Left kidney (tissue), 2 donors: ENCODE data around the gene ANO4. TPM values are rescaled to one million over a fixed set of nuclear protein-coding genes. Genes with fewer than 3 reads are reported as not detected.
"Not testable (repeated sequence)": the region's sequence is repeated elsewhere in the genome, so short reads cannot be mapped to it uniquely, and the experiment has no call there.

Experiments used
- DNase-seq: peaks from one replicate; pipeline ENCODE4 v3.0.0-alpha.2; 2013
- polyA plus RNA-seq: library from polyadenylated mRNA; unstranded; fragments of 120-200 nt; gene quantifications from one replicate; pipeline ENCODE4 v1.2.1, GENCODE V29; 2013; ENCODE audit not compliant: insufficient read length

Gene ANO4
- polyA plus RNA-seq, 1 donor: 2.1 TPM

DNA sequence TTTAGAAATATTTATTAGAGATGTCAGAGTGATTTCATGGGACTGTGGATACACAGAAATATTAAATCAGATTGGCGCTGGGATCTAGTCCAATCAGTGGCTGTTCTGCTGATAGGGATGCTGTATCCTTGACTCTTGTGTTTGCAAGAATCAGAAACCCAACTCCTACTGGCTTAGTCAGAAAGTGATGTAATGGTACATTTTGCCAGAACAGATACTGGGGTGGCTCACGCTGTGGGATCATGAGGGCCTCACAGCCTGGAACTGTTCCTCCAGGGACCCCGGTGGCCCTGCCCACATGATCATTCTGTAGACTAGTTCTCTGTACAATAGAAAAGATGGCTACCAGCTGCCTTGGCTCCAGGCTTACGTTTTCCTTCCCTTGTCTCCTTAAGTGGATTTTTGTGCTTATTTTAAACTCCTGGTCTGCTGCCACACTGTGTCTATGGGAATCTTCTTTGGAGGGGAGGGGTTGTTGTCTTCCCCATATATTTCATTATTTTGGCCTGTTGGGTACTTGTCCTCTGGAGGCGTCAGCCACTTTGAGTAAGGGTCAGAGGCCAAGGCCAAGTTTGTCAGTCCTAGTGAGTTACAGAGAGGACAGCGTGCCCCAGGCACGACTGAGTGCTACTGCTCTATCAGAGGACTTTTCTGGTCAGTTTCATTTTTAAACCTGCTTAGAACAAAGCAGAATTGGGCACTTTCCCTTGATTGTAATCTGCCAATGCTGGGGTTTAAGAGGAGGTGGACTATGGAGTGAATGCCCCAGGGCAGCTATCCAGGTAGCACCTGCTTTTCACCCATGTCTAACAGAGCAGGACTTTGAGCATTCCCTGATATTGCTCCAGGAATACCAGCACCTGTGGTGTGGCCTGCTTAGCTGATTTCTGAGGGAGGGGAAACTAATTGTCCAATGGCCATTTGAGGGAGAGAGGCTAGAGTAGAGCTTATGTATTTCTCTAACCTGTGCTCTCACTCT lies 251.2 kb downstream of the ANO4 start:
- DNase-seq: no peak

DNA sequence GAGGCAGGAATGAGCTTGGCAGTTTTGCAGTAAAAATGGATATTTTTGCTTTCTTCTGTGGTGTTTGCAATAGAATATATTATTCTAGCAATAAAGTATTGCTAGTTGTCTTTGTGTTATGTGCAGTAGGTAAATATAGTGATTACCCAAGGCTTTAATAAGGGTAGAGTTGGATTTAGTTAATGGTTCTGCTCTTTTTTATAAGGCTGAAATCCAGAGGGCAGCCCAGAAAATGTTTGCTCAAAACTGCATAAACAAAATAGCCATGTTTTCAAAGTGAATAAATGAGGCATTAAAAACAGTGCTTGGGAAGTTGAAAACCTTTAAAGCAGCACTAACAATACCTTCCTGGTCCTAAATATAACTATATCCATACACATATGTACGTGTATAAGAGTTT lies 253.1 kb downstream of the ANO4 start:
- DNase-seq: no peak

DNA sequence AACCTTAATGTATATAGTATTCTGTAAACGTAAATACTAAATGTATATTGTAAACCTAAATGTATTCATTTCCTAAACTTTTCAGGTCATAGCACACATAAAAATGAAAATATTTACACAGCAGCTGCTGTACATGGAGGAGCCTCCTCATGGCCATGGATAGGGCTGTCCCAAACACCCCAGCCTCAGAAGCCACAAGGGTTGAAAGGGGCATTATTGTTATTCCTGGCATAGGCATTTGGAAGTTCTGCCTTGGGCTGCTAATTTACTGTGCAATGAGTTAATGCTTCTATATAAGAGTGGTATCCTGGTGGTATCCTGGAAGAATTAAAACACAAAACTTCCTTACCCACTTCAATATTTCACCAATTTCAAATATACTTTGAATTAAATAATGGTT lies 256.1 kb downstream of the ANO4 start:
- no peak for DNase-seq

DNA sequence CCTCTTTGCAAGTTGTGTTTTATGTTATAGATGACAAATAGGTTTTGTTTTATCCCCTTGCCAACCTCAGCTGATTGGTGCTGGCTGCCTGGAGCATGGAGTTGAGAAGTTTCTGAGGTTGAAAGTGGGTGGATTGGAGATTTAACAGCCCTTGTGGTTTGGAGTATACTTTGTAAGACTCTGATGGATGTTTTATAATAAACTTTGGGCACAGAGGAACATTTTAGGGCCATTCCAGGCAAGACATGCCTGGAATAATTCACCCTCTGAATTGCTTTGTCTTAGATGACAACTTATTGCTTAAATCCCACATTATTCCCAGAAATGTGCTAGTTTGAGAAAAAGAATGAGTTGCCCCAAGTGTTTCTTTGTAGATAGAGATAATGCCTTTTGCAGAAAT lies 256.6 kb downstream of the ANO4 start:
- DNase-seq: no peak

DNA sequence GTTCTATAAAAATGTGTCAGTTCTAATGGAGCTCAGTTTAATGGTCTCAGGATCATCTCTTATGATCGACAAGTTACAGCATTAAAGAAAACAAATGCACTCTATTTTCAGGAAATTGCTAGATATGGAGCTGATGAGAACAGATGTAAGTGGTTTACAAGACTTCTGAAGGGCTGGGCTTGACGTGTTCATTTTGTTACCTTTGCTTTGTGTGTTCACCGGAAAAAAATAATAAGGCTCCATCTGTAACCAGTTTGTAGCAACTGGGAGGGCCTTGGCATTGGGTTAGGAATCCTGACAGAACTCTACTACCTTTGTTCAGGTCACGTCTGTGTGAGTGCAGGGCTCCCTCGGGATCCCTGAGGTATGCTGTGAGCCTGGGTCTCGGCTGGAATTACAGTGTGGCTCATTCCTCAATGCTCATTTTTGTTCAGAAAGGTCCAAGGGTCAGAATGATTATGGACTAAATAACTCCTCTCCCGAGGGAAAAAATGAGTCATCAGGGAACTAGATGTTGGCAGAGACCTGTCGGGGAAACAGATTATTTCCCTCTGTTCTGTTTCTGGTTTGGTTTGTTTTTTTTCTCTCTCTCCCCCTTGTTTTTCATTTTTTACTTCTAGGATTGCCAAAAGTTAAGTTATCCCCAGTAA lies 257.4 kb downstream of the ANO4 start:
- no peak for DNase-seq

DNA sequence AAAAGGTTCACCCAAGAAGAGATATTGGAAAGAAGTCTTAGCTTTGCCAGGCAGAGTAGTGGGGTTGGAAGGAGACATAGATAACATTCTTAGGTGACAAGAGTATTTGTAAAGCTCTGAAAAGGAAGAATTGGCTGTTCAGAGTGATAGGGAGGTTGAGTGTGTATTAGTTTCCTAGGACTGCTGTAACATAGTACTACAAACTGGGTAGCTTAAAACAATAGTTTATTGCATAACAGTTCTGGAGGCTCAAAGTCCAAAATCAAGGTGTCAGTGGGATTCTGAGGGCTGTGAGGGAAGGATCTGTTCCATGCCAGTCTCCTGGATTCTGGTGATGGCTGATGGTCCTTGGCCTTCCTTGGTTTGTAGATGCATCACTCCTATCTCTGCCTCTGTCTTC lies 258.6 kb downstream of the ANO4 start:
- DNase-seq: no peak

DNA sequence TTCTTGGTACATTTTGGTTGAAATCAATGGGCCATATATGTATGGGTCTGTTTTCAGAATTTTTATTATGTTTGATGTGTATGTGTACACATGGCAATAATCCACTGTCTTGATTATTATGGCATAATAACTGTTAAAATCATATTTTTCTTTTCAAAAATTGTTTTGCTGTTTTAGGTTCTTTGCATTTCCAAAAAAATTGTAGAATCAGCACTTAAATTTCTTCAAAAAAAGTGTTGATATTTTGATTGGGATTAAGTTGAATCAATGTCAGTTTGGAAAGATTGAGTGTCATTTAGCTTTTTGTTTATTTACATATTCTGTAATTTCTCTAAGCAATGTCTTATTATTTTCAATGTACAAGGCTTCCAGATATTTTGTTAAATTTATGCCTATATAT lies 261.4 kb downstream of the ANO4 start:
- no peak for DNase-seq

DNA sequence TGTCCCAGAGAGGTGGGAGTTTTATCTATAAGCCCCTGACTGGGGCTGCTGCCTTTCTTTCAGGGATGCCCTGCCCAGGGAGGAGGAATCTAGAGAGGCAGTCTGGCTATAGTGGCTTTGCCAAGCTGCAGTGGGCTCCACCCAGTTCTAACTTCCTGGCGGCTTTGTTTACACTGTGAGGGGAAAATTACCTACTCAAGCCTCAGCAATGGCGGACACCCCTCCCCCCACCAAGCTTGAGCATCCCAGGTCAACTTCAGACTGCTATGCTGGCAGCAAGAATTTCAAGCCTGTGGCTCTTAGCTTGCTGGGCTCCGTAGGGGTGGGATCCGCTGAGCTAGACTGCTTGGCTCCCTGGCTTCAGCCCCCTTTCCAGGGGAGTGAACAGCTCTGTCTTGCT lies 267.9 kb downstream of the ANO4 start:
- not testable (repeated sequence) for DNase-seq

DNA sequence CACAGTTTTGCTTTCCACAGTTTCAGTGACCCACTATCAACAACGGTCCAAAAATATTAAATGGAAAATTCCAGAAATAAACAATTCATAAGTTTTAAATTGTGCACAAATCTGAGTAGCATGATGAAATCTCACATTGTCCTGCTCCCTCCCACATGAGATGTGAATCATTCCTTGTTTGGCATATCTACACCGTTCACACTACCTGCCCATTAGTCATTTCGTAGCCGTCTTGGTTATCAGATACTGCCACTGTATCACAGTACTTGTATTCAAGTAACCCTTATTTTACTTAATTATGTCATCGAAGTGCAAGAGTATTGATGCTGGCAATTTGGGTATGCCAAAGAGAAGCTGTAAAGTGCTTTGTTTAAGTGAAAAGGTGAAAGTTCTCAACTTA lies 270.1 kb downstream of the ANO4 start:
- no peak for DNase-seq

DNA sequence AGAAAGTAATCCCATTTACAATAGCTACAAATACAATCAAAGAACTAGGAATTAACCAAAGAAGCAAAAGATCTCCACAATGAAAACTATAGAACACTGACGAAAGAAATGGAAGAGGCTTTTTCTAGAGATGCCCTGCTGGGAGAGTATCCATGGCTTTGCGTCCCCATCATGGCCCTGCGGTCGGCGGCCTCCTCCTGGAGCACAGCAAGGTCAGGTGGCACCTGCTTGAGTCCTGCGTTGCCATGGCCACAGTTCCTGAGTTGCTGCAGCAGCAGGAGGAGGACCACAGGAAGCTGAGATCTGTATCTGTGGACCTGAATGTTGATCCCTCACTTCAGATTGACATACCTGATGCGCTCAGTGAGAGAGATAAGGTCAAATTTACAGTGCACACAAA lies 271.9 kb downstream of the ANO4 start:
- DNase-seq: no peak

DNA sequence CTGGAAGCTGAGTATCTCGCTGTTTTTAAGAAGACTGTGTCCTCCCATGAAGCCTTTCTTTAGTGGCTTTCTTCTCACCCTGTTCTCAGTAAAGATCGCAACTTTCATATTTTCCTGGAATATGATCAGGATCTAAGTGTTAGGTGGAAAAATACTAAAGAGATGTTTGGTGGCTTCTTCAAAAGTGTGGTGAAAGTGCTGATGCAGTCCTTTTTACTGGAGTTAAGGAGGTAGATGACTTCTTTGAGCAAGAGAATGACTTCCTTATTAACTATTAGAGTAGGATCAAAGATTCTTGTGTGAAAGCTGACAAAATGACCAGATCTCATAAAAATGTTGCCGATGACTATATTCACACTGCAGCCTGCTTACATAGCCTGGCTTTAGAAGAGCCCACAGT lies 273.8 kb downstream of the ANO4 start:
- no peak for DNase-seq

DNA sequence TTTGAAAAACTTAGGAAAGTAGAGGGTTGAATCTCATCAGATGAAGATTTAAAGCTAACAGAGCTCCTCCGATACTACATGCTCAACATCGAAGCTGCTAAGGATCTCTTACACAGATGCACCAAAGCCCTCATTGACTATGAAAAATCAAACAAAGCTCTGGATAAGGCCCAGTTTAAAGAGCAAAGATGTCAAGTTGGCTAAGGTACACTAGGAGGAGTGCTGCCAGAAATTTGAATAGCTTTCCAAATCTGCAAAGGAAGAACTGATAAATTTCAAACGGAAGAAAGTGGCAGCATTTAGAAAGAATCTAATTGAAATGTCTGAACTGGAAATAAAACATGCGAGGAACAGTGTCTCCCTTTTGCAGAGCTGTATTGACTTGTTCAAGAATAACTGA lies 274.3 kb downstream of the ANO4 start:
- DNase-seq: no peak

DNA sequence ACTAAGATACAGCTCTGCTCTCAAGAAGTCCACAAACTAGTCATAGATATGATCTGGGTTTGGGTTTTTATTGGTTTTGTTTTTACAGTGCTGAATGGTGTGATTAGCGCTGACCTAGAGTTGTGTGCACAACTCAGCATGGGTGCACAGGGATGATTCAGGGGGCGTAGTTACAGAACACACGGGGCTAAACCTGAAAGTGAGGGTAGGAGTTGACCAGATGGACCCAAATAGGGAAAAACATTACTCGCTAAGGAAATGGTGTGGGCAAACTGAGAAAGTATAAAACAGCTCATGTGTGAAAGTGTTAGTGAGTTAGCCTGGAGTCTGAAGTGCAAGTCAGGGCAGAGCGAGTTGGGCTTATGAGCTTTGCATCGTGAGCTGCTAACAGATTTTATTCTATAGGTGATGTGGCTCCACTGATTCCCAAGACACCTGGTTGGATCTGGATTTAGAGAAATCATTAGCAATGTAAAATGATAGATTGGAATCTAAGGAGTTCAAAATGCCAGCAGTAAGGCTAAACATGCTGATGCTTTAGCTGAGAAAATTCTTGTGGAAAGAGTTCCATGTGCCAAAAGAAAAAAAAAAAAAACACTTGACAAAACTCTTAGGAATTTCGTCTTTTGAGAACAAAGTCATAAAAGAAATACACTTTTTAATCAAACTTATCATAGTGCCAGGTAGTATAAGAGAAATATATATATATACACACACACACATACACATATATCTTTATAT lies 280.5 kb downstream of the ANO4 start:
- no peak for DNase-seq

DNA sequence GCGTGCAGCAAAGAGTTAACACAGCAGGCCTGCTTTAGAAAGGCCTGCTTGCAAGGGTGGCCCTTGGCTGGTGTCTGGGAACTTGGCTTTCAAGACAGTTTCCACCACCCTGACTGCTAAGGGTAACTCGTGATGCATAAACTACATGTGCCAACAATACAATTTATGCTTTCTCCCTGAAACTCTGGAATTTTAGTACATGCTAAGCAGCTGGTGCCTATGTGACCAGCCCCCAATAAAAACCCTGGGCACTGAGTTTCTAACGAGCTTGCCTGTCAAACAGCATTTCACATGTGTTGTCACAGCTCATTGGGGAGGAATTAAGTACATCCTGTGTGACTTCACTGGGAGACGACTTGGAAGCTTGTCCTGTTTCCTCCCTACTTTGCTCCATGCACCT lies 282.3 kb downstream of the ANO4 start:
- DNase-seq: peak; percentile 44

DNA sequence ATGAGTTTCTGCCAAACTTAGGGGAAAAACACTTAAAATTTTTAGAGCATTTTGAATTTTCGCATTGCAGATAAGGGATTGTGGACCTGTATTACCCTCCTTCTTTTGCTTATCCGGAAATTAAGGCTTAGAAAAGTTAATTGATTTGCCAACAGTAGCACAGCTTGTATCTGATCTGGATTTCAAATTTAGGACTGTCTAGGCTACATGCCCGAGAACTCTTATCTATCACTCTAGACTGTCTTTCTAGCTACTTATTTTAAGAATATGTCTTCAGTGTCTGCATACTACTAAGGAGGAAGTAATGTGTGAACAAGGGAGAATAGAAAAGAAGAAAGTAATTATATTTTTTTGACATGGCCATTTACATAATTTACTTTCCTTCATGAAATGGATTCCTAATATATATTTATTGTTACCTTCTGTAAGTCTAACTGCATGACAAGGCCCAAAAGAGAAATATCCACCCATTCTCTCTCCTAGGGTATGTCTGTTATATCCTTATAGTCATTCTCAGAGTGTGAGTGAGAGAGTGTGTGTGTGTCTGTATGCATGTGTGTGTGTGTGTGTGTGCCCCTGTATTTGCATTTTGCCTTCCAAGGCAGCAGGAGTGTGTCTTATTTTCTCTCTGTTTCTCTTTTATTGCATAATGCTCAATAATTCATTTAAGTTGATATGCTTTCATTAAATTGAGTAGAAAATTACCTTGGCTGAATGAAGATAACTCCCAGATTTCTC lies 283.4 kb downstream of the ANO4 start:
- no peak for DNase-seq

DNA sequence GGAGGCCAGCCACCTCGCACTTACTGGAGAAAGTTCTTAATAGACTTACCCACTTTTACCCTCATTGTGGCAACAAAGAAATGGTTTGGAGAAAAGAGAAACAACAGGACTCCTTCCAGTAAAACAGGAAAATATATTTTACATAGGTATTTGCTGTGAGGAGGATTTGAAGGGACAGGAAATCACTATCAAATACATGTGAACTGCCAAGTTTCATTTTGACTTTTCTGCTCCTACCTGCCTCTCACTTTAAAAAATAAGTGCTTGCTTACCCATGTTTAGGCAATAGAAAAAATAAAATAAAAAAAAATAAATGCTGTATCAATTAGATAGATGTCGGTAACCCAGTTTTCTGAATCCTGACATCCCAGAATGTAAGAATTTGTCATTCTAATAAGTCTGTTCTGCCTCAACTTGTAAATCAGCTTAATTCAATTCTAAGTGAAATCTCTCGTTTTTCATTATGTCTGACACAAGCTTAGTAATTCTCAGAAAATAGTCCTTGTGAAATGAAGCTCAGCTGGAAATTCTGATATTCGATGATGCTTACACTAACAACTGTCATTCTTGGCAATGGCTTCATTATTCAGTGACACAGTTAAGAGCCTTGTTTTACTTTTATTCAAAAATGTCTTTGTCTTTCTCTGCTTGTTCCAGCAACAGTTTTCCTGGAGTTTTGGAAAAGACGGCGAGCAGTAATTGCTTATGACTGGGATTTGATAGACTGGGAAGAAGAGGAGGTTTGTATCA lies 284.1 kb downstream of the ANO4 start:
- no peak for DNase-seq

DNA sequence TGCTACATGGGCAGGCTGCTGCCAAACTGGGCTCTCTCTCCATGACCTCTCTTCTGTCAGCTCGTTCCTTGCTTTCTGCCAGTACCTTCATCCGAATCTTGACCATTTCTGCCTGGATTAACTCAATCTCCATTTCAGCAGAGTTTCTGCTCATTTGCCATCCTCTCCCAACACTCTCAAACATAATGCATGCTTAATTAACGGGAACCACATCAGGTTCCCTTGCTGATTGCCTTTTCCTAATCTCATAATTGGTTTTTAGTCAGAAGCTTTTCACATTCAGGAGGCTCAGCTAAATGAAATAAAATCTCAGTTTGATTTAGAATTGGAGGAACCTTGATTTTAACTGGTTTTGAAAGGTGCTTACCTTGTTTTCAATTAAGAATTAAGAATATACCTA lies 288.1 kb downstream of the ANO4 start:
- DNase-seq: no peak

DNA sequence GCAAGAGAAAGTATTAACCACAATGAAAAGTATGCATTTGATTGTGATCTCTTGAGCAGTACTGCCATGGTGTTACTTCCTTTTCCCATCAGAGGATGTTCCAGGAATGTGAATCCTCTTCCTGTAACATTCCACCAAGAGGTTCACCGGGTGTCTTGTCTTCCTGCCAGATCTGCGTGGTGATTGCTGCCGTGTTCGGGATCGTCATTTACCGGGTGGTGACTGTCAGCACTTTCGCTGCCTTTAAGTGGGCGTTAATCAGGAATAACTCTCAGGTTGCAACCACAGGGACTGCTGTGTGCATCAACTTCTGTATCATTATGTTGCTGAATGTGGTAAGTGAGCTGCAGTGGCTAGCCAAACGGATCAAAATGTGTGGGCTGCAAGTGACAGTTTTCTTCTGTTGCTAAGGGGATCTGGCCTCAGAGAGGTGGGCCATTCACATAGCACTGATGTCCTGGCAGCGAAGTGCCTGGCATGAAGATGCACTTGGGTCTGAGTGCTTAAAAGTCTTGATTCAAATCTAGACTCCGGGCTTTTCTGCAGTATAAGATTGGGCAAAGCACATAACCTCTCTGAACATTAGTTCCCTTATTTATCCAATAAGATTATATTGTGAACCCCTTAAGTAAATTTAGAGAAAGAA lies 292.0 kb downstream of the ANO4 start:
- peak; percentile 36 for DNase-seq

DNA sequence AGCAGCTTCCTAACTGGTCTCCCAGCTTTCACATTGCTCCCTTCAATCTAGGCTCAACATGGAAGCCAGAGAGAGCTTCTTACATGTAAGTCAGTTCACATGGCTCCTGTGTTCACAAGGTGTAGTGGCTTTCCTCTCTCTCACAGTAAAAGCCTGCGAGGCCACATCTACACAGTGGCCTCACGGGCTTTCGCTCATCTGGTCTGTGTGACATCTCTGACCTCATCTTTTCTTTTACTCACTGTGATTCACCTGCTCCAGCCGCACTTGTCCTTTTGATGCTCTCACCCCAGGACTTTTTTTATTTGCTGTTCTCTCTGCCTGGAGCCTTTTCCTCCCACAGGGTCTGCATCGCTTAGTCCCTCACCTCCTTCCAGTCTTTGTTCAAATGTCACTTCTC lies 293.3 kb downstream of the ANO4 start:
- DNase-seq: no peak

DNA sequence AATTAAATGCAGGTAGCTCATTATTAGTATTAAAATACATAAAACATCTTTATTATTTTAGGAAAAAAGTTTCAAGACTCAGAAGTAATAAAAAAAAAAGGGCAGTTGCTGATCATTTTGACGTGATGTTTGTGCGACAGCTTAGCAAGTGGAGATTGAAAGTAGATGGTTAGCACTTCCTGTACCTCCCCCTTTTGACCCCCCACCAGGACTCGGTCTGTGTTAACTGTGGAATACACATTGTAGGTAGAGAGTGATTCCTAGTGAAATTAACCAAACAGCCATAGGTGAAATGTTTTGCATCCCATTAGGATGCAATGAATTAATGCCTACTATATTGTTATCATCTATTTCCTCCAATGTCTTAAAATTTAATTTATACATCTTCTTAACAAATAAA lies 294.7 kb downstream of the ANO4 start:
- DNase-seq: no peak

DNA sequence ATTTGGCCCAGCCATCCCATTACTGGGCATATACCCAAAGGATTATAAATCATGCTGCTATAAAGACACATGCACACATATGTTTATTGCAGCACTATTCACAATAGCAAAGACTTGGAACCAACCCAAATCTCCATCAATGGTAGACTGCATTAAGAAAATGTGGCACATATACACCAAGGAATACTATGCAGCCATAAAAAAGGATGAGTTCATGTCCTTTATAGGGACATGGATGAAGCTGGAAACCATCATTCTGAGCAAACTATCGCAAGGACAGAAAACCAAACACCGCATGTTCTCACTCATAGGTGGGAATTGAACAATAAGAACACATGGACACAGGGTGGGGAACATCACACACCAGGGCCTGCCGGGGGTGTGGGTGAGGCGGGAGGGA lies 295.6 kb downstream of the ANO4 start:
- DNase-seq: not testable (repeated sequence)
